ENCODE results near the gene ITGB8.

DNA sequence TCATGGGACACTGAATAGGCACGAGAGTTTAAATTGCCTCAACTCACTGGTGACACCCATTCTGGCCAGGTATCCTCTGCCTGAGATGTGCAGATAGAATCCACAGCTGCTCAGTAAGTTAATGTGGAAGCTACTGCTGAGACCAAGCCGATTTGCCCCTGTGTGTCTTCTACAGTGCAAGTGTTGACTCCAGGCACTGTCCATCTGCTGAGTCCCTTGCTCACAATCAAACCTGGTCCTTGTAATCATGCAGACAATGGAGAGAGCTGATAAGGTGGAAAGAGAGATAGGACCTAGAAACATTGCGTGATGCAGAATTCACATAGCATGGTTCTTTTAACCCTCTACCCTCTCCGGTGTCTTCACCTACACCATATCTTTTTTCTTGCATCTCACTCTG lies 101.4 kb downstream of the ITGB8 start:
- TF ChIP-seq, protein P1, sequence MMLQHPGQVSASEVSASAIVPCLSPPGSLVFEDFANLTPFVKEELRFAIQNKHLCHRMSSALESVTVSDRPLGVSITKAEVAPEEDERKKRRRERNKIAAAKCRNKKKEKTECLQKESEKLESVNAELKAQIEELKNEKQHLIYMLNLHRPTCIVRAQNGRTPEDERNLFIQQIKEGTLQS (CRISPR knock-in tag; conservative IDR thresholded peaks at IDR 0.05) = no peak
- no peak for TF ChIP-seq CTCF (IDR thresholded peaks at IDR 0.05)
- no peak for TF ChIP-seq ZNF121 (CRISPR knock-in tag; IDR thresholded peaks at IDR 0.05)
- TF ChIP-seq ESRRA (CRISPR knock-in tag; IDR thresholded peaks at IDR 0.05; ENCODE audit: borderline replicate concordance) = no peak
- no peak for TF ChIP-seq ZNF317 (CRISPR knock-in tag; IDR thresholded peaks at IDR 0.05; ENCODE audit: borderline replicate concordance, low read depth)
- no peak for TF ChIP-seq TP53 (CRISPR knock-in tag; IDR thresholded peaks at IDR 0.05)
- no peak for TF ChIP-seq SP1 (CRISPR knock-in tag; conservative IDR thresholded peaks at IDR 0.05)
- no peak for TF ChIP-seq STAT6 (CRISPR knock-in tag; conservative IDR thresholded peaks at IDR 0.05; ENCODE audit: low read depth)
- no peak for TF ChIP-seq JUN (CRISPR knock-in tag; IDR thresholded peaks at IDR 0.05)
- TF ChIP-seq FOXK1 (CRISPR knock-in tag; IDR thresholded peaks at IDR 0.05) = no peak
- TF ChIP-seq FOXP1 (CRISPR knock-in tag; IDR thresholded peaks at IDR 0.05; ENCODE audit: borderline replicate concordance) = no peak
- no peak for TF ChIP-seq CBFB (CRISPR knock-in tag; IDR thresholded peaks at IDR 0.05; ENCODE audit: low read depth)
- TF ChIP-seq USF1 (CRISPR knock-in tag; IDR thresholded peaks at IDR 0.05) = no peak
